LoVo (cell line): ENCODE results near the gene ALPL.

Source experiments
- DNase-seq: peaks from one replicate; pipeline ENCODE4 v3.0.0-alpha.2; 2016; ENCODE audit warnings: low spot score

ALPL gene

DNA sequence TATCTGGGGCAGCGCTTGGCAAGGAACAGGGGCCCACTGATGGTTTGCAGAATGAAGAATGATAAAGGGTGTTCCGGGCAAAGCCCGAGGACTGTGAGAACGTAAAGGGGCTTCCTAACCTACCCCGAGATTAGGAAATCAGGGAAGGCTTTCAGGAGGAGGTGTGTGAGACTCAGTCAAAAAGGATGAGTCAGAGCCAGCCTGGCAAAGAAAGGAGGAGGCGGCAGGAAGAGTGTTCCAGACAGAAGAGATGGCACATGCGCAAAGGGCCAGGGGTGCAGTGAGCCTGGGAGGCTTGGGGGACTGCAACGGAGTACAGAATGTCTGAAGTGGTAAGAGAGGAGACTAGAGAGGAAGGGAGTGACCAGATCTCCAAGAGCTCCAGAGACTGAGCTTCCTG lies 89.7 kb downstream of the ALPL start:
- DNase-seq, result no peak

- DNase-seq, result no peak
These were observed 90.2 kb downstream of the ALPL start for GRCh38 chr1:21599402-21599801.

- DNase-seq, result no peak
These were observed 92.2 kb downstream of the ALPL start for GRCh38 chr1:21601278-21602048.

- no peak for DNase-seq
These were observed 94.2 kb downstream of the ALPL start for GRCh38 chr1:21603177-21604138.

GRCh38 chr1:21604208-21604957 lies 95.2 kb downstream of the ALPL start:
- no peak for DNase-seq

DNA sequence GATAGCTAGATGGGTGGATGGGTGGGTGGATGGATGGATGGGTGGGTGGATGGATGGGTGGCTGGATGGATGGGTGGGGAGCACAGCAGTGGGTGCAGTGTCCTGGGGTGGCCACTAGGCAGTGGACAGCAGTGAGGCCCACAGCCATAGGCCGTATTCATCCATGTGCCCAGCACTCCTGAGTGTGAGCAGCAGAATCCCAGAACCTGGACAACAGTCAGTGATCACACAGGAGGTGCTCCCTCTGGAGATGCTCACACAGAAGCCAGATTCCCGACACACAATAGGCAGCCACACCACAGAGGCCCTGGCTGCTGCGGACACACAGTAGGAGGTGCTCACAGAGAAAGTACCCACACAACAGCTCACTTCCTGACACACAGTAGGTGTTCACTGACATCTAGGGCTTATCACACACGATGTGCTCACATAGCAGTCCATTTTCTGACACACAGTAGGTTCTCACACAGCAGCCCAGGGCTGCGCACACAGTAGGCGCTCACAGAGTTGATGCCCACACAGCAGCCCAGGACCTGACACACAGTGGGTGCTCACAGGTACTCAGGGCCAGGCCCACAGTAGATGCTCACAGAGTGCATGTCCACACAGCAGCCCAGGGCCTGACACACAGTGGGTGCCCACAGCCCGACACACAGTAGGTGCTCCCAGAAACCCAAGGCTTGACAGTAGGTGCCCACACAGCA lies 95.9 kb downstream of the ALPL start:
- no peak for DNase-seq

DNA sequence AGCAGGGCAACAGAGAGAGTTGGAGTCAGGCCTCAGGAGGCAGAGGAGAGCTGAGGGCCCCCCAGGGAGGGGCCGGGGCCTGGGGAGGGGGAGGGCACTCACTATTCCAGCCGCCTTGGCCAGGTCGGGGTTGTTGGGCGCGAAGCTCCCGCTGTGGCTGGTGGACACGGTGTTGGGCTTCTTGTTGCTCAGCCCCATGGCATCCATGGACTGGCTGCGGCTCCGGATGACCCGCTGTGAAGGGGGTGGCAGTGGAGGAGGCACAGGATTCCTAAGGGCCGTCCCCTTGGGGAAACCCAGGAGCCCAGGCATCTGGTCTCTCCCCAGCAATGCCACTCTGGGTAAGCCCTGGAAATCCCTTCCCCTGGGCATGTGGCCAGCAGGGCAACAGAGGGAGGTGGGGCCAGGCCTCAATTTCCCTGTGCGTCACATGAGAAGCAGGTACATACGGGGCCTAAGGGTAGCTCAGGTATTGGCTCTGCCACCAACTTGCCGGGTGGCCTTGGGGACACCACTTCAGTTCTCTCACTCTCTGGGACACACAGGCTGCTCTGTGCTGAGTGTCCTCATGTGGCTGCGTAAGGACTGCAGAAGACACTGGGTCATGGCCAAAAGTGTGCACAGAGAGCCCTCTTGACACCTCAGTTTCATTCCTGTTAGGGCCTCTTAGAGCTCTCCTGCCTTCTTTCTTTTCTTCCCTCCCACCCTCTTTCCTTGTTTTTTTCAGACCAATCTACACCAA lies 96.9 kb downstream of the ALPL start:
- no peak for DNase-seq

DNA sequence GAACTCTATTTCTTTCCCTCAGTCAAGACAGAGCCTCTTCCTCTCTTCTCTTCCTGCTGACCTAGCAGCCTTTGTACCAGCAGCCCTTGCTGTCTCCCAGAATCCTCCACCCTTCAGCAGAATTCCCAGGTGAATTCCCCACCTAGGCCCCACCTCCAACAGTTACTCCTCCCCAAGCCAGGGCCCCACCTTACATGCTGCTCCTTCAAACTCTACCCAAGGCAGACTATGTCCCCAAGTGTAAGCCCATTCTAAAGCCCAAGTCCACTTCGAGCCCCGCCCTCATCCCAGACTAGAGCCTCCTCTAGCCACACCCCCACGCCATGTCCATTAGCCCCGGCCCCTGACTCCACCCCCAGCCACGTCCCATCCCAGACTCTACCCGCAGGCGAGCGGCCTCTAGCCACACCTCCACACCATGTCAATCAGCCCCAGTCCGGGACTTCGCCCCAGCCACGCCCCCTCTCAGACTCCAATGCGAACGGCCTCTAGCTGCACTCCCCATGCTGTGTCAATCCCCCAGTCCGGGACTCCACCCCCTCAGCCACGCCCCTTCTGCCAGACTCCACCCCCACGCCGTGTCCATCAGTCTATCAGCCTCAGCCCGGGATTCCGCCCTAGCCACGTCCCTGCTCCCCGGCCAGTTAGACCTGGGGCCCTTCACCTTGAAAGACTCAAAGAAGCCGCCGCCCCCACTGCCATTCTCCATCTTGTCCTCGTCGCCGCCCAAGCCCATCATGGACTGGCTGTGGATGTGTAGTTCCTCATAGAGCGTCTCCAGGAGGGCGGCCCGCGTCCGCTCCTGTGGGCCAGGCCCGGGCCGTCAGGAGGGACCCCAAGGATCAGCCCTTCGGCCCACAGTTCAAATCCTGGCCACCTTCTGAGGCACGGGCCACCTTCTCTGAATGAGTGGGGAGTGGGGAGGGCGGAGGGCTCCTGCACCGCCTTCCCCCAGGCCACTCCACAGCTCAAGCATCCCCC lies 98.6 kb downstream of the ALPL start:
- DNase-seq, result peak; percentile 84

- no peak for DNase-seq
These were observed 99.6 kb downstream of the ALPL start for GRCh38 chr1:21608798-21609197.

GRCh38 chr1:21610027-21610426 lies 100.8 kb downstream of the ALPL start:
- DNase-seq, result no peak

- DNase-seq, result no peak
These were observed 102.0 kb downstream of the ALPL start for GRCh38 chr1:21610989-21611785.

DNA sequence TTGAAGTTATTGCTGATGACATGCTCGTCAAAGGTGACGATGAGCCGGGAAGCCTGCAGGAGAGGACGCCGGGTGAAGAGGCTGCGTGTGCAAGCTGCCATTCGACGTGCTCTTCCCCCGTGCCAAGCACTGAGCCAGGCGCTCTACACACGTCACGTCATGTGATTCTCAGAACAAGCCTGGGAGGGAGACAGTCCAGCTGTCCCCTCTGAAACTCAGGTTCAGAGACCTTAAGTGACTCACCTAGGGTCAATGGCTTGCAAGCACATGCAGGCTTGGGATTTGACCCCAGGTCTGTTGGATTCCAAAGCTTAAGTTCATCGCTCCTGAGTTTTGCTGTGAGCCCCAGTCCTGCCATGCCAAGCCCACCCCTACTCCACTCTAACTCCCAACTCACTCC lies 102.8 kb downstream of the ALPL start:
- no peak for DNase-seq

GRCh38 chr1:21613072-21613867 lies 104.0 kb downstream of the ALPL start:
- no peak for DNase-seq

DNA sequence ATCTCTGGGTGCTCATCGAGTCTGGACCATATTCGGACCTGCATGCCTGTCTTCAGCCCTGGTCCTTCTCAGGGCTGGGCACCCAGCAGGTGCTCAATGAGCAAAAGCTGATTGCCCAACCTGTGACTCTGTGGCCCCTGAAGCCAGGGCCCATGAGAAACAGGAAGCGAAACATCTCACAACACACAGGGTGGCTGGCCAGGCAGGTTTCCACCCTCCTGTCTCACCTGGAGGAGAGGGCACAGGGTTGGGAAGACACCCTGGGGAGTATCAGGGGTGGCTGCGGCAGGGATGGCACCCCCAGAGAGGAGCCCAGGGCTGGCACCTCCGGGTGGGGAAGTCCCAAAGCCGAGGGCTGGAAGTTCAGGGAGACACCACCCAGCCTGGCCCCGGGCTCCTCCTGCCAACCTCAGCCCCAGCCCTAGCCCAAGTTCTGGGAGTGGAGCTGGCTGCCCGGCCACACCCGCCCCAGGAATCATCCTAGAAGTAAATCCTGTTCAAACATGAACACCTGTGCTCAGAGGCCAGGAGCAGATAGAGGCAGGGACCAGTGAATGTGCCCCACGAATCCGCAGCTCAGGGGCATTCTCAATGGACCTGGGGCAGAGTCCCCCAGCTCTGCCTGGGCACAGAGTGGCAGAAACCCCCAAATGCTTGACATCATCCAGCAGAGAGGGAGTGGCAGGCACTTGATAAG lies 105.3 kb downstream of the ALPL start:
- DNase-seq, result peak; percentile 12

- no peak for DNase-seq
These were observed 107.1 kb downstream of the ALPL start for GRCh38 chr1:21616372-21616771.

DNA sequence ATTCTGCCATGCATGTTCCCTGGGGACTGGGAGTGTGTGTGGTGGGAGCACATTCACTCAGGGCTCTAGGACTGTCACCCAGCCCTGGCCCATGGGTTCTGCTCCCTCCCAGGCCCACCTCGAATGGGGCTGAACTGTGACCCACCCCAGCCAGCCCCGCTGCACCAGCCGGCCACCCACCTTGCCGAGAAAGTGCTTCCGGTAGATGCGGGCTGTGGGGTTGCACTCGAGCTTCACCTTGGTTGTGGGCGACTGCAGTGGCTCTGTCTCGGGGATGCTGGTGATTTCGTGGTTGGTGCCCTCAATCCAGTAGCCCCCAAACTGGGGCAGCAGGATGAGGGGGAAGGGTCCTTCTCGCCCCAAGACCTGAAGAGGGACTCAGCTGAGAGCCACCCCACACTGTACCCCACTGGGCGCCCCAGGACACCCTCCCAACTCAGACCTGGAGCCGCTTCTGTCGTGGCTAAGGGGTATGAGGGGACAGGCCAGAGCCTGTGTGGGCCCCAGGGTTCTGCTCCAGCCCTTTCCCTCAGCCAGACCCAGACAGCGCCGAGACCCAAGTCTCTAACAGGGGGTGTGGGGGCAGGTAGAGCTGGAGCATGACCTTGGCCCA lies 108.0 kb downstream of the ALPL start:
- DNase-seq, result no peak

GRCh38 chr1:21618059-21618458 lies 108.8 kb downstream of the ALPL start:
- no peak for DNase-seq
